HK-2 (cell line): ENCODE measurements around the gene TM4SF18.
"Not testable (repeated sequence)": the region's sequence is repeated elsewhere in the genome, so short reads cannot be mapped to it uniquely, and the experiment has no call there.

Experiments used
- DNase-seq: peaks from one replicate; pipeline ENCODE4 v3.0.0-alpha.2; 2018; ENCODE audit not compliant: unreplicated experiment

TM4SF18 gene

GRCh38 chr3:149368674-149369497 is 35.5 kb upstream of the TM4SF18 start:
- no peak for DNase-seq

- DNase-seq: no peak
These were observed 34.8 kb upstream of the TM4SF18 start for GRCh38 chr3:149368201-149368673.

- DNase-seq: peak; percentile 72
These were observed 33.8 kb upstream of the TM4SF18 start for GRCh38 chr3:149366941-149367840.

DNA sequence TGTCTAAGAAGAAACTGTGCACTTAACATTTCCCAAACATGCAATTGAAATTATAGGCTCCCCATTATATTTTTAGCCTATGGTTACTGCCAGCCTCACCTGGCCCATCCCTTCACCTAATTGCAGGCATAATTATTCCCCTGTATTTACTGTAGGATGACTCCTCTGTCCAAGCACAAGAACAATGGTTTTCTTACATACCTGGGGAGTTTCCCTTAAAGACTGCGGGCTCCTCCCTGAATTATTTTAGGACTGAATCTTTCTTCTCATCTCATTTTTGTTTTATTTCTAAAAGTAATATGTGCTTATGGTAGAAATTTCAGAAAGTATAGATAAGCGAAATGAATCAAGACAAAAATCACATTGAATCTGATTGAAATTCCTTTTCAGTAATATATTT is 32.6 kb upstream of the TM4SF18 start:
- DNase-seq: no peak

DNA sequence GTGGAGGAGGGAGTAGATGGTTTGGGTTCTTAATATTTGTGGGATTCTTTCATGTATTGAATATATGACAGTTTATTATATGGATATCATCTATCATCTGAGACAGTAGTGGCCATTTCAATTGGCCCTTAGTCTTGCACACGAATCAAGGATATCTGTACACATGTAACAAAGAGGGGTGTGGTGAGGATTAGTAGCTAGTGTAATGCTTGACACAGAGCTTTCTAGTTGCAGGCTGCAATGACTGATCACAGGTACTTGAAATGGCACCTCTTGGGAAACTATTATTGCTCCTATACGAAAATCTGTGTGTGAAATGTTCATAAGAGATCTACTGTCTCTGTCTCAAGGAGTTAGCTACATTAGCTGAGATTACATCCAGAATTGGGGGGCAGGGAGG is 31.2 kb upstream of the TM4SF18 start:
- DNase-seq: no peak

DNA sequence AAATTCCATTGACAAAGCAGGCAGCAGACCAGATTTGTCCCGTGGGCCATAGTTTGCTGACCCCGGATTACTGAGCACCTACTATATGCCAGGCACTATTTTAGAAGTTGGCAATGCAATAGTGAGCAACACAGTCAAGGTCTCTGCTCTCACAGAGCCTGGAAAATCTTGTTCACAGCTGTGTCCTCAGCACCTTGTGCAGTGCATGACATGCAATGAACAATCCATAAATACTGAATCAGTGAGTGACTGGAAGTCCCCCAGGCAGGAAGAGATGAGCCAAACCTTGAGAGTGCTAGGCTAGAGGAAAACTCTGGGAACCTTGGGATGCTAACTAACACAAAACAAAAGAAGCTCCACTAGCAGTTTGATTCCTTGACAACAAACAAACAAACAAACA is 29.6 kb upstream of the TM4SF18 start:
- no peak for DNase-seq

DNA sequence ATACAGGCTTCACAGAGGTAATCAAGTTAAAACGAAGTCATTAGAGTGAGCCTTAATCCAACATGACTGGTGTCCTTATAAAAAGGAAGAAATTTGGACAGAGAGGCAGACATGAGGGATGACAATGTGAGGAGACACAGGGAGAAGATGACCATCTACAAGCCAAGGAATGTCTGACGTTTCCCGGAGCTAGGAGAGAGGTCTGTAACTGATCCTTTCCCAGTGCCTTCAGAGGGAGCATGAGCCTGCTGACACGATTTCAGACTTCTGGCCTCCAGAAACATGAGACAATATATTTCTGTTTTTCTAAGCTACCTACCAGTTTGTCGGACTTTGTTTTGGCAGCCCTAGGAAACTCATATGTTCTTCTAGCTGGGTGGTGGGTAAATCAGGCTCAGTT is 28.9 kb upstream of the TM4SF18 start:
- DNase-seq: no peak

DNA sequence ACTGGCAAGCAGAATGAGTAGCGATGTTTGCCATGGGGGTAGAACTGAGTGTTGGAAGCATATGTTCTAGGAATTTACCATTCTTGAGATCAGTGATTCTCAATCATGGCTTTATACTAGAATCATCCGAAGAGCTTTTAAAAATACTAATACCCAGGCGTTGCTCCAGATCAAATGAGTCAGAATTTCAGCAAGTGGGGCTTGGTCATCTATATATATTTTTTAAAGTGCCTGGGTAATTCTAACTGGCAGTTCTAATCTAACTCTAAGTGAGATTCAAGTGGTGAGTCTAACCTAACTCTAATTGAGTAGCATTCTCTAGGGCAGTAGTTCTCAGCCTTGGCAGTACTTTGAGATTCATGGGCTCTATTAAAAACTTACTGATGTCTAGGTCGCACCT is 23.2 kb upstream of the TM4SF18 start:
- no peak for DNase-seq

DNA sequence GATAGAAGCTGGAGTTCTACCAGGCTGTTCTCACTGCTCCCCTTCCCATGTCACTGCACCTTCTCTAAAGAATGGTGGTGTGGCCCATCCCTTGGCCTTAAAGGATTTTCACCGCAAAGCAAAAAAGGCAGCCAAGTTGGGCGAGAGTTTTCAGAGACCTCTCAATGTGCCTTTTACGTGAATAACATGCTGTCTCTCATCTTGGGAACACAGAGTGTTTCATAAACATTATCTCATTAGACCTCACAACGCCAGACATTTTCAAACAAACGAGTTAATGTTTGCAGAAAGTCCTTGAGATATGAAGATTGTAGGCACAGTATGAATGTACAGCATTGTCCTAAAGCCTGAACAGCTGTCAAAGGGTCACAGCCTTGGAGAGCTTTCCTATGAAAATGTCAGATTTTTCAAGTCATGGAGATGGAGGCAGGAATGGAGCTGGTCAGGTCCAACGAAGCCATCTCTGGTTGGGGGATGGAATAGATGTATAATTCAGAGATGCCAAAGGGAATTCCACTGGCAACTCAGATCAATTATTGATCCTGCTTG is 22.7 kb upstream of the TM4SF18 start:
- no peak for DNase-seq

DNA sequence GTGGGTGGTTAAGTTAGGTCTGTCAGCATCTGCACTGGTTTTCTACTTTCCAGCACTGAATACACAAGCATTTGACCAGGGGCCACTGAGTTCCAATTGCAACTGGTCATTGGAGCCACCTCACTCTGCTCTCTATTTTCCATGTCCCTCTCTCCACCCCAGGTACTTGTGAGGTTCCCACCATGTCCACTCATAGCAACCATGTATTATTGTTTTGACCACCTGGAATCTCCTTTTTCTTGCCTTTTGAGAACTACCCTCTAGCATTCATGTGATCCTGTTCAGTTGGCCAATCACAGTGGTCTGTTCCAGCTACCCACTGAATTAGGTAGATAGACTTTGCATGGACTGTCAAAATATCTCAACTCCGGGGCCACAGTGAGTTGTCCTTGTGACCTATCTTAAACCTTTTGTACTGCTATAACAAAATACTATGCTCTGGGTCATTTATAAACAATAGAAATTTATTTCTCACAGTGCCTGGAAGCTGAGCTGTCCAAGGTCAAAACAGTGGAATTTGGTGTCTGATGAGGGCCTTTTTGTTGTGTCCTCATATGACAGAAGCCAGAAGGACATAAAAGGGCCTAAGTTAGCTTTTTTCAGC is 20.2 kb upstream of the TM4SF18 start:
- DNase-seq: no peak

GRCh38 chr3:149352556-149352955 is 19.1 kb upstream of the TM4SF18 start:
- DNase-seq: peak; percentile 70

DNA sequence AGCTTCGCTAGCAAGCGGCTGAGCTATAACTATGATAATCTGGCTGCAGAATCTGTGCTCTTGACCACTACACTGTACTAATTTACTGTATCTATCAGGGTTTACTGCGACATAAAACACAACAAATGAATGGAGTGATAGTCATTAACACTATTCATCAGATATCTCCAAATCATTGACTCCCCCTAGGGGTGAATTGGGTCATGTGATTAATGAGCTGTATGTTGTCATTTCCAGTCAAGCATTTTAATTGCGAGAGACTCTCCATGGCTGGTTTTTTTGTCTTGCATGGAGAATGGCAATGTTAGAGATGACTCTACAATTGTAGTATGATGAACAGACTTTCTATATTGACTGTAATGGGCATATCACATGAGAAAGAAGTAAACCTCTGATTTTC is 10.5 kb upstream of the TM4SF18 start:
- DNase-seq: no peak

GRCh38 chr3:149342413-149343380 is 9.3 kb upstream of the TM4SF18 start:
- peak; percentile 45 for DNase-seq

DNA sequence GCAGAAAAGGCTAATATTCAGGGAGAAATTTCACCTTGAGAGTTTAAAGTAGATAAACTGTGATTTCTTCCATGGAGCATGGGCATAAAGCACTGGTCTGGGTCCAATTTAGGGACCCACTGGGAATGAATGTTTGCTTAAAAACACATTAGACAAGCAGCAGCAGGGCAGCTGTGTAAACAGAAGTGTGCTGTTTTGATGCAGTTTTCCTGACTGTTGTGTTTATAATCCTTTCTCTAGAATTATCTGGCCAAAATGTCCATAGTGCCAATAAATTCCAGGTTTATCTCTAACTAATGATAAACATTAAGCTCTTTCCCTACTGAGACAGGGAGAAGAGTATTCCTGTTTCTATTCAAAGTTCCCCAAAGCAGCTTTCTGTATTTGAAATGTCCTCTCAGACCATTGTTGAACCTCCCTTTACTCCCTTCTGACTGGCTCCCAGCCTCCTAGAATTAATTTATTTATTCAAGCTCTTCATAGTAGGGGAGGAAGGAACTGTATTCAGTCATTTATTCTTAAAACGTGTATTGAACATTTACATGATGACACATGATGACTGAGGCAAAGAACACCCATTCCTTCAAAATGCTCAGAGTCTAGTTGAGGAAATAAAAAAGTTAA is 7.0 kb upstream of the TM4SF18 start:
- DNase-seq: no peak

DNA sequence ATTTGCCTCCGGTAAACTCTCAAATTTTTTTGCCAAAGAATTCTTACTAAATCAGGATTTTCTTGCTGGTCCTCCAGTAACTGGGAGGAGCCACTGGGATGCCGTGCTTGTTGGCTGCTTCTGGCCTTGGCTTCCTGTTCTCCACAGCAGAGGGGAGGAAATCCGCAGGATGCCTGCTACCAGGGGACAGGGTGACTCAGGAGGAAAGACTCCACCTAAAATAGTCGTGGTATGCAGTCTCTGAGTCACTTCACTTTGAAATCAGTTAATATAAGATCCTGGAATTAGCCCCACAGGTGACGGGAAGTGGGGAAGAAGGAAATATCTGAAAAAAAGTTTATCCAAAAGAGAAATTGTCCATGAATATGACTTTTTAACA is 6.5 kb upstream of the TM4SF18 start:
- peak; percentile 94 for DNase-seq

- DNase-seq: not testable (repeated sequence)
These were observed 4.0 kb upstream of the TM4SF18 start for GRCh38 chr3:149337486-149337885.

GRCh38 chr3:149336925-149337324 is 3.5 kb upstream of the TM4SF18 start:
- no peak for DNase-seq

DNA sequence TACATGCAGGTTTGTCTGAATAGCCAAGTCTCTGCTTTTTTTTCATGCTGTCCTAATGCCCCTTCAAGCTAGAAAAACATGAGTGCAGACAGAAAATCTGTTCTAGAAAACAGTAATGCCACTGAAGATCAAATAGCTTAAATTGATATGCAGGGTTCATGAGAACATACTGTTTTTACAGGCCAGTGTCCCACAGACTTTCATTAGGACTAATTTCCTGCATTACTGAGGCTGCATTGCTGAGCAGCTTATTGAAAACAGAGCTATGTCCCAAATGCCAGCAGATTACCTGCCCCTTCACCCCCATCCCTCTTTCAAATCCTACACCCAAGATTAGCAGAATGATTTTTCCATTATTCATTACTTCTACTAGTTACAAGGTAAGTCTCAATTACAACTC is 665 bp downstream of the TM4SF18 start:
- no peak for DNase-seq

DNA sequence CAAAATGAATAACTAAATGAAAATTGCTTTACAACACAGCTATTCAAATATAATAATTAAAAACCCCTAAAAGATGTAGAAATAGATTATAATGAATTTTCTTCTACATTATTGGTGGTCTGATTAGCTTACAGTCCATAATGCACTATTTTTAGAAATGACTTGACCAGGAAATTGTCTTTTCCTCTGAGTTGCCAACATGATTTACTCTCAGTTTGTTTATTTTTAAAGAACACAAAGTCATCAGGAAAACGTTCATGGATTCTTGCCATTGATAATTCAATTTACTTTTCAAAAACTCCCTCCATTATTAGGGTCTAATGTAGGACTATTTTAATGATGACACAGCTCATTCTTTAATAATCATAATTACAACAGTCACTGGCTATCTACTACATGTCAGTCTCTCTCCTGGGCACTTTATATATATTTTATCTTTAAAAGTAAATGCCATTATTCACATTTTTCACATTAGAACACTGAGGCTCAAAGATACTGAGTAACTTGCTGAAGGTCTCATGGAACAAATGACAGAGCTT is 1.1 kb downstream of the TM4SF18 start:
- DNase-seq: no peak

DNA sequence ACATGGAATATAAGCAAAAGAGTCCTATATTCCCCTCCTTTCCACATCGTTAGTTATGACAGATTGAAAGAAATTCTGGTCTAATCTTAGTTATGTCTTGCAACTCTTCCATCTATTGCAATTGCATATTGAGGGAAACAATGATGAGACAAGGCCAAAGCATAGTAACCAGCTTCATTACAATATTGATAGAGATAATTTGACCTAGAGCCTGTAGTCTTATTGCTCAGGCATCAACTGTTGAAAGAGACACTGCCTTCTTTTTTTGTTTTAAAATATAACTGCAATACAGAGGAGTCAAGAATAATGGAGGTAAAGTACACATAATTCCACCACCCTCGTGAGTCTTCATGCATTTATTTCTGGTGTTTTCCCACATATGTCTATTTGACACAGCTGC is 2.0 kb downstream of the TM4SF18 start:
- no peak for DNase-seq
